Neural cell (in vitro differentiated cells): ENCODE measurements around the gene SCGB1C2. TPM values are rescaled to one million over a fixed set of nuclear protein-coding genes. Genes with fewer than 3 reads are reported as not detected.

Experiments
- H2AFZ ChIP-seq: fragments of 200-600, 300-800 bp; sonication (generic), shearing (Covaris generic); 2 replicates; pipeline ENCODE4 v1.6.0; 2014; ENCODE audit warnings: low read depth, mild to moderate bottlenecking, antibody characterized with exemption, low read length, moderate library complexity
- H3F3A ChIP-seq: fragments of 200-600 bp; shearing (Covaris generic); 2 replicates; pipeline ENCODE4 v1.6.1; 2016; ENCODE audit warnings: mild to moderate bottlenecking, moderate library complexity, mixed read lengths, antibody characterized with exemption, low read length; ENCODE audit not compliant: insufficient read depth, poor library complexity, severe bottlenecking
- H3K27ac ChIP-seq: fragments of 200-600, 300-800 bp; sonication (generic), shearing (Covaris generic); 2 replicates; pipeline ENCODE4 v1.5.1; 2014; ENCODE audit warnings: mild to moderate bottlenecking, low read length, moderate library complexity
- H3K27me3 ChIP-seq: fragments of 300-800, 200-600 bp; sonication (generic), shearing (Covaris generic); 2 replicates; pipeline ENCODE4 v1.6.0; 2014; ENCODE audit warnings: mild to moderate bottlenecking, low read depth, low read length, moderate library complexity; ENCODE audit not compliant: insufficient read depth
- H3K36me3 ChIP-seq: fragments of 300-800, 200-600 bp; sonication (generic), shearing (Covaris generic); 2 replicates; pipeline ENCODE4 v1.5.1; 2014; ENCODE audit warnings: mild to moderate bottlenecking, antibody characterized with exemption, low read length, moderate library complexity; ENCODE audit not compliant: insufficient read depth
- H3K4me2 ChIP-seq: fragments of 300-800, 200-600 bp; sonication (generic), shearing (Covaris generic); 2 replicates; pipeline ENCODE4 v1.6.0; 2014; ENCODE audit warnings: mild to moderate bottlenecking, low read length
- H3K4me3 ChIP-seq: fragments of 300-800, 200-600 bp; sonication (generic), shearing (Covaris generic); 2 replicates; pipeline ENCODE4 v1.5.1; 2014; ENCODE audit warnings: mild to moderate bottlenecking, low read length, moderate library complexity
- H3K79me2 ChIP-seq: fragments of 200-600 bp; shearing (Covaris generic); replicated peaks from 2 replicates; pipeline ENCODE4 v1.6.0; 2014; ENCODE audit warnings: mild to moderate bottlenecking, low read length, moderate library complexity; ENCODE audit not compliant: insufficient read depth
- H3K9ac ChIP-seq: fragments of 300-800, 200-600 bp; sonication (generic), shearing (Covaris generic); 2 replicates; pipeline ENCODE4 v1.6.1; 2016; ENCODE audit warnings: mild to moderate bottlenecking, low read length, mixed read lengths
- H3K9me2 ChIP-seq: fragments of 200-600 bp; shearing (Covaris generic); 2 replicates; pipeline ENCODE4 v1.6.1; 2016; ENCODE audit warnings: mild to moderate bottlenecking, low read length, mixed read lengths; ENCODE audit not compliant: insufficient read depth
- H3K9me3 ChIP-seq: fragments of 200-600, 300-800 bp; sonication (generic), shearing (Covaris generic); 2 replicates; pipeline ENCODE4 v1.6.1; 2016; ENCODE audit warnings: mild to moderate bottlenecking, mixed run types, low read length, moderate library complexity, mixed read lengths
- H4K20me1 ChIP-seq: fragments of 200-600 bp; shearing (Covaris generic); 2 replicates; pipeline ENCODE4 v1.6.1; 2016; ENCODE audit warnings: mild to moderate bottlenecking, mixed run types; ENCODE audit not compliant: insufficient read depth
- CTCF ChIP-seq: fragments of 450-650 bp; IDR thresholded peaks from 2 replicates; pipeline ENCODE4 v1.5.1; 2014; ENCODE audit warnings: antibody characterized with exemption, mild to moderate bottlenecking, moderate library complexity; ENCODE audit not compliant: poor library complexity, severe bottlenecking
- EP300 ChIP-seq: fragments of 450-650 bp; conservative IDR thresholded peaks from 2 replicates; pipeline ENCODE4 v1.6.1; 2014; ENCODE audit warnings: antibody characterized with exemption, mild to moderate bottlenecking, moderate library complexity; ENCODE audit not compliant: poor library complexity, severe bottlenecking
- EZH2 ChIP-seq: fragments of 200-600, 300-800 bp; shearing (Covaris generic), sonication (generic); IDR thresholded peaks from 2 replicates; pipeline ENCODE4 v1.6.1; 2014; ENCODE audit warnings: antibody characterized with exemption, low read length, borderline replicate concordance, mild to moderate bottlenecking; ENCODE audit not compliant: insufficient read depth, poor library complexity, severe bottlenecking
- MXI1 ChIP-seq: fragments of 450-650 bp; conservative IDR thresholded peaks from 2 replicates; pipeline ENCODE4 v1.6.1; 2014; ENCODE audit warnings: antibody characterized with exemption, mild to moderate bottlenecking; ENCODE audit not compliant: poor library complexity, severe bottlenecking
- POLR2AphosphoS5 ChIP-seq: IDR thresholded peaks from 2 replicates; pipeline ENCODE4 v1.6.1; 2012
- RAD21 ChIP-seq: fragments of 450-650 bp; conservative IDR thresholded peaks from 2 replicates; pipeline ENCODE4 v1.6.1; 2014; ENCODE audit warnings: antibody characterized with exemption, mild to moderate bottlenecking, moderate library complexity
- REST ChIP-seq: IDR thresholded peaks from 2 replicates; pipeline ENCODE4 v1.6.1; 2012; ENCODE audit warnings: borderline replicate concordance
- SMC3 ChIP-seq: fragments of 450-650 bp; conservative IDR thresholded peaks from 2 replicates; pipeline ENCODE4 v1.6.1; 2014; ENCODE audit warnings: antibody characterized with exemption, mild to moderate bottlenecking, moderate library complexity; ENCODE audit not compliant: poor library complexity
- TAF1 ChIP-seq: IDR thresholded peaks from 2 replicates; pipeline ENCODE4 v1.6.1; 2012; ENCODE audit warnings: low read depth
- polyA plus RNA-seq: library from polyadenylated mRNA; depleted of rRNA; stranded (reverse); fragments of >200 nt; gene quantifications from 2 replicates; pipeline ENCODE4 v1.2.3, GENCODE V29; 2014

The SCGB1C2 gene
- polyA plus RNA-seq, 1 donor from 2014 or later = not detected

GRCh38 chr17:162689-163088 lies 25.3 kb downstream of the SCGB1C2 start:
- Histone ChIP-seq H3K9me3 (no peaks in the 10 kb centered on the region), H3K4me2 (no peak overlapping the region), H4K20me1 (no peaks in the 10 kb centered on the region), H3K36me3 (no peaks in the 10 kb centered on the region), H3K4me3 (no peak overlapping the region), H2AFZ (no peak overlapping the region), H3K9ac (no peak overlapping the region), H3K79me2 (no peaks in the 10 kb centered on the region), H3K27ac (no peak overlapping the region), H3K9me2 (no peaks in the 10 kb centered on the region), H3K27me3 (no peaks in the 10 kb centered on the region), H3F3A (no peaks in the 10 kb centered on the region)
- no peak for TF ChIP-seq EP300
- no peak for TF ChIP-seq RAD21
- no peak for TF ChIP-seq REST
- TF ChIP-seq SMC3 = no peak
- TF ChIP-seq POLR2AphosphoS5 = no peak
- TF ChIP-seq CTCF = no peak
- no peak for TF ChIP-seq EZH2
- TF ChIP-seq MXI1 = no peak
- no peak for TF ChIP-seq TAF1

- no peaks in the 10 kb centered on the region for H4K20me1 ChIP-seq
- no peaks in the 10 kb centered on the region for H3F3A ChIP-seq
- no peak overlapping the region for H3K9ac ChIP-seq
- no peaks in the 10 kb centered on the region for H3K27me3 ChIP-seq
- no peak overlapping the region for H3K27ac ChIP-seq
- no peaks in the 10 kb centered on the region for H3K9me2 ChIP-seq
- H3K4me2 ChIP-seq = no peak overlapping the region
- H3K36me3 ChIP-seq = no peaks in the 10 kb centered on the region
- no peaks in the 10 kb centered on the region for H3K79me2 ChIP-seq
- H2AFZ ChIP-seq = no peak overlapping the region
- H3K4me3 ChIP-seq = no peak overlapping the region
- no peak for TF ChIP-seq RAD21
- TF ChIP-seq SMC3 = no peak
- peak; percentile 21 for TF ChIP-seq CTCF
- no peaks in the 10 kb centered on the region for H3K9me3 ChIP-seq
Measured at GRCh38 chr17:163514-164098, 26.2 kb downstream of the SCGB1C2 start.
